NCI-H2196 treated with DMSO at 0.1 percent for 48 hours (cell line): ENCODE measurements around the gene SPRING1.
"Not testable (repeated sequence)": the region's sequence is repeated elsewhere in the genome, so short reads cannot be mapped to it uniquely, and the experiment has no call there.

Experiments used
- DNase-seq: peaks from one replicate; lab custom pipeline; 2025; ENCODE audit not compliant: unreplicated experiment; lab: John Stamatoyannopoulos, UW

The SPRING1 gene

DNA sequence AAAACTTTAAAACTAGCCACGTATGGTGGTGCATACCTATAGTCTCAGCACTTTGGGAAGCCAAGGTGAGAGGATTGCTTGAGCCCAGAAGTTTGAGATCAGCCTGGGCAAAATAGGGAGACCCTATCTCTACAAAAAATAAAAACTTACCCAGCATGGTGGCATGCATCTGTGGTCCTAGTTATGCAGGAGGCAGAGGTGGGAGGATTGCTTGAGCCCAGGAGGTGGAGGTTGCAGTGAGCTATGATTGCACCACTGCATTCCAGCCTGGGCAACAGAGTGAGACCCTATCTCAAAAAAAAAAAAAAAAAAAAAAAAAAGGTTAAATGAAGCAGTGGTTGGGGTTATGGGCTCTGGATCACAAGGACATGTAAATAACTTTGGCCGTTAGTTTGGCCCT lies 4.9 kb upstream of the SPRING1 start:
- DNase-seq = not testable (repeated sequence)

DNA sequence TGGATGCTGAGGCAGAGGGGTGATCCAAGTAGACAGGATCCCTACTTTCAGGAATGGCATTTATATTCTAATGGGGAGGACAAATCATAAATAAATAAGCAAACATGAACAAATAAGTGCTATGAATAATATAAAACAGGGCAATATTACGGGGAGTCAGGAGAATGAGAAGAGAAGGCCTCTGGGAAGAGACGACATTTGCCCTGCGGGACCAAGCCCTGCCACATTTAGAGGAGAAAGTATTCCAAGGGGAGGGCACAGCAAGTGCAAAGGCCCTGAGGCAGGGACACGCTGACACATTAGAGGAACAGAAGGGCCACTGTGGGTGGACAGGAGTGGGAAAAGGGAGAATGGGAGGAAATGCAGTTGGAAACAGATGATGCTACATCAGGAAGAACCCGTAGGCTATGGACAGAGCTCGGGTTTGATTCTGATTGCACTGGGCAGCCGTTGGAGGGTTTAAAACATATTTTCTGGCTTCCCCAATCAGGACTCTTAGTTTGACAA lies 1.6 kb upstream of the SPRING1 start:
- no peak for DNase-seq

DNA sequence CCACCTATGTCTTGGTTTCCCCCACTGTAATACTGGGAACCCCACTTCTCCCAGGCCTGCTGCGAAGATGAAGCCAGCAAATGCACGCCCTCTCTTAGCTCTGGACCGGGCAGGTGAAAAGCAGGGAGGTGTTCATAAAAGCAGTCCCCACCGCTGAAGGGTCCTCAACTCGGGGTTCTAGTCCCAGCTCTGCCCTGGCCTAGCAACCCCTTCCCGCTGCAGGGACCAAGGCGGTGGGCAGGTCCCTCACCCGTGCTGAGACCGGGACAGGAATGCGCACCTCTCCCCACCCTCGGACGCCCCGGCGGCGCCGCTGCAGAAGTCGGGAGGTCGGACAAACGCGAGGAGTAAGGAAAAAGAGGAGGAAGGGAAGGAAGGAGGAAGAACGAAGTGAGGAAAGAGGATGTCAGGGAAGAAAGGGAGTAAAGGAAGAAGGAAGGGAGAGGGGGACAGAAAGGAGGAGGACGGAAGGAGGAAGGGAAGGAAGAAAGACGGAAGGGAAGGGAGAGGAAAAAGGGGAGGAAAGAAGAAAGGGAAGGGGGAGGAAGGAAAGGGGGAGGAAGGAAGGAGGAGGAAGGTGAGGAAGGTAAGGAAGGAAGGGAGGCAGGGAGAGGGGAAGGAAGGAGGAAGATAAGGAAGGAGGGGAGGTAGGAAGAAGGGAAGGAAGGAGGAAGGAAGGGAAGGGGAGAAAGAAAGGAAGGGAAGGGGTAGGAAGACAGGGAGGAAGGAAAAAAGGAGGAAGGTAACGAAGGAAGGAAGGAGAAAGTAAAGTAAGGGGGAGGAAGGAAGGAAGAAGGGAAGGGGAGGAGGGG lies 701 bp downstream of the SPRING1 start:
- DNase-seq = no peak

DNA sequence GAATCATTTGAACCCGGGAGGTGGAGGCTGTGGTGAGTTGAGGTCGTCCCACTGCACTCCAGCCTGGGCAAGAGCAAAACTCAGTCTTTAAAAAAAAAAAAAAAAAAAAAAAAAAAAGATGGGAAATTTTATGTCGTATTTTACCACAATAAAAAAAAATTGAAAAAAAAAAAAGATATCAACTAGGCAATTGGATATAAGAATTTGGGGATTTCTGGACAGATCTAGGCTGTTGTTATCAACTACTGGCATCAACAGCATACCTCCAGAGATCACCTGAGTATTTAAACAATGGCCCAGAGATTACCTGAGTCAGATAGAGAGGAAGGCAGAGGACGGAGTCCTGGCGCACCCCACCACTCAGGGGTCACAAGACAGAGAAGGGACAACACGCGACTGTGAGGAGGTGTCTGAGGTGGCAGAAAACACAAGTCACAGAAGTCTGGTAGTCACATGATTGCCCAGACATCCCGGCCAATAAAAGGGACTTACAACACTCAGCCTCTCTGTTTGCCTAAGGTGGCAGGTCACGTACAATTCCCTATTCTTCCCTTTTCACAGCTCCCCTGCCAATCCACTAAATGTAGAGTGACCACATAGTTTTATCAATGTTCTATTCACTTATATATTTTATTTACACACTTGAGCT lies 1.8 kb downstream of the SPRING1 start:
- no peak for DNase-seq

DNA sequence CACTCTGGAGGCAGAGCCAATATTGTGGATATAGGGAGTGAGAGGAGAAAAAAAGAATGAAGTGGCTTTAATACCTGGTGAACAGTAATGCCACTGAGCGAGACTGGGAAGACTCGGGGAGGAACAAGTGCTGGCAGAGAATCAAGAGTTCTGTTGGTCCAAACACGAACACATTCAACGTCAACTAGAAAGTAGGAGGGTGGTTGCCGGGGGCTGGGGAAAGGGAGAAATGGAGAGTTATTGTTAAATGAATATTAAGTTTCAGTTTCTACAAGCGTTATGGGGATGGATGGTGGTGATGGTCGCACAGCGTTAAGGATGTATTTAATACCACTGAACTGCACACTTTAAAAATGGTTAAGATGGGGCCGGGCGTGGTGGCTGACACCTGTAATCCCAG lies 2.8 kb downstream of the SPRING1 start:
- no peak for DNase-seq

DNA sequence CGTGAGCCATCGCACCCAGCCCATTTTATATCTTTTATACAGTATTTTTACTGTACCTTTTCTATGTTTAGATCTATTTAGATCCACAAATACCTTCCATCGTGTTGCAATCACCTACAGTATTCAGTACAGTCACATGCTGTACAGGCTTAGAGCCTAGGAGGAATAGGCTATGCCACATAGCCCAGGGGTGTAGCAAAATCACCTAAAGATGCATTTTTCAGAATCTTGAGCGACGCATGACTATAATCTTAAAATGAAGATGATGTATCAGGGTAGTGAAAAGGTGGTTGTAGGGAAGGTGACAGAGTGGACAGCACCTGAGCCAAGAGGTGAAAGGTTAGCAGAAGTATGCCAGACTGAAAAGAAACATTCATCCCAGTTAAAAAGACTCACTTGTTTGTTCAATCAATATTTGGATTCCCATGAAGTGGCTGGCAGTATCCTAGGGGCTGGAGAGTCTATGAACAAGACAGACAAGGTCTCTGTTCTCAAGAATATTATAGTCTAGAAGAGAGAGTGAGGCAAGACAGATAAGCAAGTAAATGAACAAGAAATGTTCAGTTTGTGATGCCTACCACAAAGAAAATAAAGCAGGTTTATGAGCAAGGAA lies 3.6 kb downstream of the SPRING1 start:
- no peak for DNase-seq

DNA sequence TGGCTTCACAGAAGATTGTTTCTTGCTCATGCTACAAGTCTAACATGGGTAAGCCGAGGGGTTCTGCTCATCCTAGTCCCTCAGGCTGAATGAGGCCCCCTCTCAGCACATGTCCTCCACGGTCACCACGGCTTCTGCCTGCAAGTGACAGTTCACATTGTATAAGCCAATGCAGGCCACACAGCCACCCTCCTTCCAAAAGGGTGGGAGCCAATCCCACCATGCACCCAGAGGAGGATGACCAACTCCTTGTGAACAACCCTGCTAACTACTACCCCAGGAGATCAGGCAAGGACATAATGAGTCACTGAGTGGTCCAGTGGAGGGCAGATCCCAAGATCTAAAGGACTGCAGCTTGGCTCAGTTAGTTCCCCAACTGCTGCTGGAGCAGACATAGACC lies 6.1 kb downstream of the SPRING1 start:
- DNase-seq = no peak

DNA sequence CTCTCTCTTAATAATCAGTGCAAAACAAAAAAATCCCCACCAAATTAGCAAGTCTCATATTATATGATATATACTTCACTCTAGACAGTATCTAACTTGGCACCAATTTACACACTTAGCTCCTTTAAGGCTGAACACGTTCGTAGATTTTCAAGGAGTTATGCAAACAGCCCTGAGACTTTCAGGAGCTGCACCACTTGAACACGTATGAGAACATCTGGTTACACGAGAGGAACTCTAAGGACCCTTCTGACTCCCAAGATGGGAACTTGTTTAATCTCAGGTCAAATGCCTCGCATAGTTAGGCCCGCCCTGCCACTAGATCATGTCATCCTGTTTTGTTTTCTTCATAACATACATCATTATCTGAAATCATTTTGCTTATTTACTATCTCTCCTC lies 10.0 kb downstream of the SPRING1 start:
- DNase-seq = no peak

DNA sequence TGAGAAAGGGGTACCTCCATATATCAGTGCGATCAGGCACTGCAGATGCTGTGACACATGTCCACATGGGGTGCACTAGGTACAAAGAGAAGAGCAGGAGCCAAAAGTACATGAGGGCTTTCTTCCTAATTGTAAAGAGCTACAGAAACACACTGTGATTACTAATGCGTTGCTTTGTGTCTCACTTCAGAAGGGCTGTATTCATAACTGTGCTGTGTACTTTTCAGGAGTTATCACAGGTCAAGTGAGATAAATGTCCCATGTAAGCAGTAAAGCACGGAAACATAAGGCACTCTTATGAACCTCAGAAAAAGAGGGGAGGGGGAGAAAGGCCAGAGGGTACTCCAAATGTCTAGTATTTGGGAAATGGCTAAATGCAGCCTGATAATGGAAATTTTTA lies 10.6 kb downstream of the SPRING1 start:
- no peak for DNase-seq

DNA sequence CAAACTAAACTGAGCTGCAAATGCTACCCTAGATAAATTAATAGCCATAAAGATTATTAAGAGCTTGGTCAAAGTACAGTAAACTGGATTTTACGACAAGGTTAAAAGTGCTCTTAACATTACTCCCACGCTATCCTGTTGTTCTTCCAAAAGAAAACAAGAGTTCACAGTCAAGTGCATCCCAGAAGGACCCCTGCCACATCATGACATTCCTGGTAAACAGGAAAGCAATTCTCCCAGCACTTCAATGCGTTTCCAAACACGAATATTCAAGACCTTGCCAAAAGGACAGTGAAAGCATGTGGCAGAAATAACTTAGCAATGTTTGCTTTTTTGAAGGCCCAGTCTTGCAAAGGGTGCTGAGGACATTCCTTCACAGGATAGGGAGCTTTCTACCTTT lies 11.2 kb downstream of the SPRING1 start:
- no peak for DNase-seq

DNA sequence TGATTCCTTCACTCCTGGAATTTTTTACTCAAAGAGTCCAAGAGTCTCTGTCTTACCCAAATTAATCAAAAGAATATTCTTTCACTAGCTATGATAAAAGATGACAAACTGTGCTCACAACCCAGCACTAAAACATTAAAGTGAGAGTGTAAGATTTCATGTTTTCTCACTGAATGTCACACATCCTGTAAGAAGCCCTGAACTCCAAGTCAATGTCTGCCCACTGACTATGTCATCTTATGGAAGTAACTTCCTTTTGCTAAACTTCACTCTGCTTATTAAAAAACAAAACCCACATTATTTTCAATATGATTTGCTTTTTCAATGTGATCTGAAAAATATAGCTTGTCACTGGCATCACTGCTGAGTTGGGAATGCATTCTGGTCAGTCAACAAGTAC lies 15.6 kb downstream of the SPRING1 start:
- DNase-seq = no peak

DNA sequence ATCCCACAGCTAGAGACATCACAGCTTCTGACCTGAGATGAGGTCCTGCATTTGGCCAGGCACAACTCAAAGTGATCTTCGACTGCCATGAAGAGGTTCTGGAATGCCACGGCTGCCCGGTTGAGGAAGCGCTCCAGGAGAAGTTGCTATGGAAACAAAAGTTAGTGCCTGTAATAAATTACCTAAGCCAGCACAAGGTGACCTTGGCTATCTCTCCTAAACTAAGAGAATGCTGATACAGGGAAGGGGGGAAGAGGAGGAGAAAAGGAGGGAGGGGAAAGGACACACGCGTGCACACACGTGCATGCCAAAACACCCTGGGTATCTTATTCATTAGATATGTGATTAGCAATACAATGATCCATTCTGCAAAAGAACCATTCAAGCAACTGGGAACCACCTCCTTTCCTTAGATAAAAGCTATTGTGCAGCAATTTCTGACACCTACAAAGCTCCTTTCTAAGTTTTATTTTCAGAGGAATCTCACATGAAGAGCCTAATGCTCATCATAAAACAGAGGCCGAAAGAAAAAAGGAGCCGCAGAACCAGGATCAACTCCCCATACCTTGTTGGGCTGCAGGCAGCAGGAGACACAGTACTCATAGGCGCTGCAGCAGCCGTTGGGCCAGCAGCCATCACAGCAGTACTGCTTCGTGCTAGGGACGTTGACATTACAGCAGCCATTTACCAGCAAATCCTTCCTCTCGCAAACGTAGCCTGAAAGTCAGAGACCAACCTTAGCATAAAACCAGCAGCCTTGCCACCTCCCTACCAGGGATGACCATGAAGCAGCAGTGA lies 17.9 kb downstream of the SPRING1 start:
- no peak for DNase-seq

DNA sequence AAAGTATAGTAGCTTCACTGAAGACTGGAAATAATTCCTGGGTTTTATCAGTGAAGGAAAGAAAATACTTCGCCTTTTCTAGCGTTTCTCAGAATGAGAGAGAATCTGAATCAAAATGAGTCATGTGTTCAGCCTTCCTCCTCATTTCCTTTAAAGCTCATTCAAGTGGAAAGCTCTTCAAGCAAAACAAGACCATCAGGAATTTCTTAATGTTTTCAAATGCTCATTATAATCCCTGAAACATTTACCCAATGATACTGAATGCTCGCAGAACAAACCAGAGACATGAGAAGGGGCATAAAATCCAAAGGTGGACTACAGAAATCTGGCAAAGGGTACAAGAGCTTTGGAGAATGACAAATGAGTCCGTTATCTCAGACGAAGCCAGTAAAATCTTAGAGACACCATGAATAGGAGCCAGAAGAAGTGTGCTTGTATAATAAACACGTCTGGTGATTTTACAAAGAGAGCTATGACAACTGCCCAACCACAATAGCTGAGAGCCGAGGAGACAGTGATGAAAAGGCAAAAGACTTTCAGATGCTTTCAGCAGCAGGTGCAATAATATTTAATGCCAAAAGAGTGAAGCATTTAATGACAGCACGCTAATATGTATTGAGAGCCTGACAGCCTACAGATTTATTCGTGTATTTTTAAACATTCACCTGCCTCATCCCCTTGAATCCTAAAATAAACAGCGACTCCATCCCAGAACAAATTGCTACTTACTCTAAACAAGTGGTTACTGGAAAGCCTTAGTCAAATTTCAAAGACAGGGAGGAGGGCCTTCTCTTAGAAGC lies 19.0 kb downstream of the SPRING1 start:
- DNase-seq = no peak

DNA sequence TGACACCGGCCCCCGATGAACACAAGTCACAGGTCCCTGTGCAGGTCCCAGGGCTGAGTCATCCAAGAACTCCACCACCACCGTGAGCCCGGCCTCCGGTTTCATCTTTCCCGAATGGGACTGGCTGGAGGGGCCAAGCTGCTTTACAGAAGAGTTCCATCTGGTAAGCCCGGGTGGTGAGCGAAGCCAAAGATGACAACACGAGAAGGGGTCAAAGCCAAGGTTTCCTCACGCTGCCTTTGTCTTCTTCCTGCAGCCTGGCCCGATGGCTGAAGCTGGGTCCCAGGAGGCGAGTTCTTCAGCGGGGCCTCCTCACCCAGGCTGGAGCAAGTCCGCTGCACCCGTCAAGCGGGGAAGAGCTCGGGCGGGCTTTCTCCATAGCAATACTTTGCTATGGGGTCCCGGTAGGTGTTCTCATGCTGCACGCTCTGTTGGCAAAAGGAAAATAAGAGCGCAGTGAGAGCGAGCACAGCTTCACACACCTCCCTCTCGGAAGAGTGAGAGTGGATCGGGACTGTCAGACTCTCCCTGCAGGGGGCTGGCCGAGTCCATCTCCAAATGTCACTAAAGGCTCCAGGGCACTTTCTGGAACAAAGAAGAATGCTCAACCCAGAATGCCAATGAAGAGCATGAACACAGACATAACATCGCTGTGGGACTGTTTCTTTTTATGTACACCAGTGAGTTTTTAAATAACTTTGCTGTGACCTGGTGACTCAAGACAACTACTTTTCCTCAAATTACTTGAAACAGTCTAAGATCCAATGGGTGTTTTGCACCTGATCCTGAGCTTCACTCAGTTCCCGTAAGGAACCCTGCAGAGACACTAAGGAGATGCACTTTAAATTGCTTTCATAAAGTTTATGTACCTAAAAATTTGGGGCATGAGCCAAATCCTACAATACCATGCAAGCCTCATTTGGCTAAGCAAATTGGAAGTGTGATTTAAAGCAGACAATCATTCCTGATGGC lies 20.1 kb downstream of the SPRING1 start:
- DNase-seq = no peak

DNA sequence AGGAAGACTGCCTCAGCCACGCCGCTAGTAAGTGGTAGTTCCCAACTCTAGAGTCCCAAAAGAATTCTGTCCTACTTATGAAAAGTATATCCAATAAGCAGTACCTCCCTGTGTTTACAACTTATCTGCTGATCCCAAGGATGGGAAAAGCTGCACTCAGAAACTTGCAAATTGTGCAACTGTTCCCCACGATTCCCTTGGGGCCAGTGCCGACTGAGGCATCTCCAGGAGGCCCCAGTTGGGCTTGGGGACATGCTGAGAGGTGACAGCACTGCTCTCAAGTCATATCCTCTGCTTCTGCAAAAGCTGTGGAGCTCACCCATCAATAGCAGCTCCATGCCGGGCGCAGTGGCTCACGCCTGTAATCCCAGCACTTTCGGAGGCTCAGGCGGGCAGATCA lies 23.7 kb downstream of the SPRING1 start:
- DNase-seq = no peak

DNA sequence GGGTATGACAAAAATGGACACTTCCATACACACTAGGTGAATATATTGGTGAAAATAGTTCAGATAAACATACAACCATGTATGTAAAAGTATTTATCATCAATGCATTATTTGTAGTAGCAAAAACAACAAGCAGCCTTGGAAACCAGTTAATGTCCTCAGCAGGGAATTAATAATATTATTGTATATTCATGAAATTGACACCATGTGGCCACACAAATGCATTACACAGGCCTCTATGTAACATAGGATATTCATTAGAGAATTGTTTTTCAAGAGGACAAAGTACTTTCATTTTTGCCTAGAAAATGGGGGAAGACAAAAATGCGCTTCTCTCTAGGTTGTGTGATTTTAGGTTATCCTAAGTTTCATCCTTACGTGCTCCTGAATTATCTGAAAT lies 24.3 kb downstream of the SPRING1 start:
- no peak for DNase-seq

DNA sequence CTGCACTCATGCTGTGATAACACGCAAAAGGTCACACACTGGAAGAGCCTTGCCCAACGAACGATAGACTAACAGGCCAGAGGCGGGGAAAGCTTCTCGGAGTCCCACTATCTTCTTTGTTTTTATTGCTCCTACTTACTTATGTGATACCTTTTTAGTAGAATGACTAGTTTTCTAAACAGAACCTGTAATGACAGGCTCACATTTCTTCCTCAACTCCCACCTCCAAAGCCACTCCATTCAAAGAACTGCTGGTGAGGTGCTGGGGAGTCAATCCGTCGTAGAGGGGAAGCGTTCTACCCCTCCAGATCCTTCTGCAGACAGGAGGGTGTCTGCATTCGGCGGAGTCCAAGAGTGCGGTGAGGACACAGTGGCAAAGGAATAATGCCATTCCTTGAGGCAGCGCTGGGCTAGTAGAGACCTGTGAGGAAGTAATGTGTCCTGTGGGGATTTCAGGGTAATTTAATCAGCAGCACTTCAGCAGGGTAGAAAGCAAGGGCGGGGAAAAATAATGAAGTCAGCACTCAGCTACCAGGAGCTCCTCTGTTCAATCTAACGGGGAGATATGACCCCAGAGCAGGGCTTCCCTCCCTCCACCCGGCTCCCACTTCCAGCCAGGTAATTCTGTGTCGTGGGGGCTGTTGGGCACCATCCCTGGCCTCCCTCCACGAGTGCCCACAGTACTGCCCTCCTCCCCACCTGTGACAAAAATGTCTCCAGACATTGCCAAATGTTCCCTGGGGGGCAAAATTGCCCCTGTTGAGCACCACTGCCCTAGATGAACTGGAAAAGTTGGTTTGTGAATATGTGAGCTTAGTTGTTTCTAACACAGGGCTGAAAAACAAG lies 25.2 kb downstream of the SPRING1 start:
- no peak for DNase-seq

DNA sequence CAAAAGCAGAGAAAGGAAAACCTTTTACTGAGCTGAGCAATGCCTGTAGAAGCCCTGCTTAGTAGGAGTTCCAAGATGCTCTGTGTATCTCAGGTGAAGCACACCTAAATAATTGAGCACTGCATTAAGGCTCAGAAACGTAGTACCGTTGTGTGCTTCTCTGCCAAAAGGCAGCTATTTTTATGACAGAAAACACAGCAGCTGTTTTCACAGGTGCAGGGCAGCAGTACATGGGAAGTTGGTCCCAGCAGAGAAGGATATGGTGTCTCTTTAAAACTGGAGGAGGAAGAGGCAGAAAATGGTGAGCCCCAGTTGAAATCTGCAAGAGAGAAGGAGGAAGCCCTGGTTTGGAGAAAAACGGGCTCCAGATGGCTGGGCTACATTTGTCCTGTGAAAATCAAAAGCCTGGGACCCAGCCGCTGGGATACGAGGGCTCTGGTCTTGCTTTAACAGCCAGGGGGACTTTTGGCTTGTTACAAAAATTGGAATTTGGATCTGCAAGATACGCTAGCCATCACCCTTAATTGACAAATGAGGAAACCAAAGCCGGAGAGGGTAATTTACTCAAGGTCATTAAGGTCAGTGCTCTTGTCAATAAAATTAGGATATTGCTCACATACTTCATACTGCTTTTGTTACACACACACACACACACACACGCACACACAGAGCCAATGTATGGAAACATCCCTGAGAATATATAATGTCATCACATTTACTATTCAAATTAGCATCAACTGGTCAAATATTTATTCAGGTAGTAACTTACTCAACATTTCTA lies 27.3 kb downstream of the SPRING1 start:
- DNase-seq = no peak
